Heart right ventricle (tissue), 16 donors: Measurements from ENCODE around the gene FRK. TPM values are rescaled to one million over a fixed set of nuclear protein-coding genes. Genes with fewer than 3 reads are reported as not detected.

ENCODE experiments used
- ATAC-seq, 8 donors: fragments of 200-7000 bp; cut with Tn5 transposase; one replicate each; pipeline ENCODE4 v1.9.1; 2020; ENCODE audit warnings: mild to moderate bottlenecking in 8 of 8, moderate library complexity in 8 of 8, moderate number of reproducible peaks in 1 of 8
- DNase-seq, 2 donors: peaks; one replicate each; pipeline ENCODE4 v3.0.0-alpha.2; 2020
- H3K27ac ChIP-seq, 10 donors: fragments of 200-600 bp; sonication (generic) in 2 of 10; one replicate each; pipeline versions ENCODE4 v1.5.0 to v1.8.0; 2020 to 2022; ENCODE audit warnings: mild to moderate bottlenecking in 3 of 10
- H3K27me3 ChIP-seq, 7 donors: fragments of 200-600 bp; one replicate each; pipeline ENCODE4 v1.8.0; 2021 to 2022; ENCODE audit warnings: mild to moderate bottlenecking in 2 of 7
- H3K36me3 ChIP-seq, 9 donors: fragments of 200-600 bp; sonication (generic) in 1 of 9; one replicate each; pipeline versions ENCODE4 v1.5.0 to v1.8.0; 2020 to 2022; ENCODE audit warnings: mild to moderate bottlenecking in 2 of 9
- H3K4me1 ChIP-seq, 9 donors: fragments of 200-600 bp; sonication (generic) in 1 of 9; one replicate each; pipeline versions ENCODE4 v1.5.0 to v1.8.0; 2020 to 2022; ENCODE audit warnings: mild to moderate bottlenecking in 4 of 9
- H3K4me3 ChIP-seq, 10 donors: fragments of 200-600 bp; sonication (generic) in 2 of 10; one replicate each; pipeline versions ENCODE4 v1.5.0 to v1.8.0; 2020 to 2022; ENCODE audit warnings: mild to moderate bottlenecking in 7 of 10, moderate library complexity in 2 of 10
- H3K9me3 ChIP-seq, 11 donors: fragments of 200-600 bp in 10 of 11; sonication (generic) in 2 of 11; one replicate each; pipeline versions ENCODE4 v1.5.0 to v1.8.0; 2013 to 2022; ENCODE audit warnings: mild to moderate bottlenecking in 2 of 11, control low read depth in 1 of 11, moderate library complexity in 1 of 11
- WGBS, 2 donors: extraction: QIAGEN DNeasy Blood & Tissue Kit; methylation state at CpG; one replicate each; pipeline ENCODE4 v1.1.7; 2013; ENCODE audit warnings: inconsistent platforms in 1 of 2; 5-methylcytosine and 5-hydroxymethylcytosine counted together
- intact Hi-C, 10 donors: fragments of 100-400 bp; cut with DNase I; formaldehyde crosslinking; loops; one replicate each; pipeline versions ENCODE4 v1.11.1 to v1.14.2; 2022
- polyA plus RNA-seq, 2 donors: library from polyadenylated mRNA; stranded (reverse); fragments of 200-250 nt; gene quantifications; one replicate each; pipeline ENCODE4 v1.2.3, GENCODE V29; 2013
- total RNA-seq, 10 donors: library from RNA; stranded (reverse); fragmentation: NEBNext Ultra II Directional in 3 of 10; extraction: Animal tissue kit (Norgen Biotek cat#: 25700) in 3 of 10; gene quantifications; one replicate each; pipeline versions ENCODE4 v1.2.1 to v1.2.4, GENCODE V29; 2021 to 2023
- TF ChIP-seq, protein P1 (sequence below), 9 donors: fragments of 200-600 bp; sonication (generic) in 2 of 9; IDR thresholded peaks; one replicate each; pipeline versions ENCODE4 v1.5.0 to v1.8.0; 2021 to 2022; ENCODE audit warnings: antibody characterized with exemption in 9 of 9, mild to moderate bottlenecking in 5 of 9, moderate library complexity in 1 of 9
- donor health status: Arrhythmogenic right ventricular cardiomyopathy.
- donor health status: ischemic (EF 13 %, LVEDD 7.1; RV severe dilation, severe dysfunction).
- donor health status: healthy with polysubstance abuse.
- donor health status: DM: no; HTN: yes; CAD: no.
- donor health status: DM: no; HTN: no; CAD: no.
- donor health status: ischemic (EF 25% LVEDD 6.9; RV normal size, moderate dysfunction).
- donor health status: ischemic (EF 25% LVEDD 5.7; RV mildly dilated, moderate dysfunction).
- donor health status: healthy.
- donor health status: DM: yes; HTN: yes; CAD: no.
- donor health status: Ischemic cardiomyopathy.
- donor health status: ischemic (EF 35%, LVEDD 5.7; RV mildly dilated, moderate dysfunction).
- donor health status: nonischemic (EF 11% LVEDD 7.7; RV severe dilation, severe dysfunction).
- donor health status: DM: yes; HTN: yes; CAD: no.
- donor health status: PGD.
- donor health status: ischemic (EF 29% LVEDD 5.4; RV normal size, mild dysfunction).
- donor health status: nonischemic (EF 23%, LVEDD 6.1; RV moderate dilation, normal function).

FRK gene
- total and polyA plus RNA-seq, 12 donors: 0.61 to 10.6 (median 6.6) TPM

DNA sequence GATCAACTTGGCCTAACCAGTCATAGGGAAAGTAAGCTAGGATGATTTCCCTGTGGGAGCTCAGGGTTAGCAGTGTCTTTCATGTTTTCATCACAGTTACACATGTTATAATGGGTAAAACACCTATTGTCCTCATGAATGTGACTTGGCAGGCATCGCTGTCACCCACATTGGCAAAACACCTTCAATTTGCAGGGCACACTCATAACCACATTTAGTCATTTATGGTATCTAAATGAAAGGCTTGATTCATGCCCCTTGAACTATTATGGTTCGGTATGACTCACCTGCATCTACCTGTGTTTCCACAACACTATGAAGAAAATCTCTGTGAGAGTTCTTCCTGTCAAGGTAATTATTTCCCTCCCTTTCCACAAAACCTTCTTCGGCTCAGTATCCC, 49.2 kb downstream of the FRK start:
- H3K36me3 ChIP-seq: no peaks in the 10 kb centered on the region
- no peaks in the 10 kb centered on the region for H3K9me3 ChIP-seq
- peaks cover 0 to 63% (median 32%) of the 10 kb centered on the region in 9 donors for H3K4me1 ChIP-seq
- TF ChIP-seq, protein P1, sequence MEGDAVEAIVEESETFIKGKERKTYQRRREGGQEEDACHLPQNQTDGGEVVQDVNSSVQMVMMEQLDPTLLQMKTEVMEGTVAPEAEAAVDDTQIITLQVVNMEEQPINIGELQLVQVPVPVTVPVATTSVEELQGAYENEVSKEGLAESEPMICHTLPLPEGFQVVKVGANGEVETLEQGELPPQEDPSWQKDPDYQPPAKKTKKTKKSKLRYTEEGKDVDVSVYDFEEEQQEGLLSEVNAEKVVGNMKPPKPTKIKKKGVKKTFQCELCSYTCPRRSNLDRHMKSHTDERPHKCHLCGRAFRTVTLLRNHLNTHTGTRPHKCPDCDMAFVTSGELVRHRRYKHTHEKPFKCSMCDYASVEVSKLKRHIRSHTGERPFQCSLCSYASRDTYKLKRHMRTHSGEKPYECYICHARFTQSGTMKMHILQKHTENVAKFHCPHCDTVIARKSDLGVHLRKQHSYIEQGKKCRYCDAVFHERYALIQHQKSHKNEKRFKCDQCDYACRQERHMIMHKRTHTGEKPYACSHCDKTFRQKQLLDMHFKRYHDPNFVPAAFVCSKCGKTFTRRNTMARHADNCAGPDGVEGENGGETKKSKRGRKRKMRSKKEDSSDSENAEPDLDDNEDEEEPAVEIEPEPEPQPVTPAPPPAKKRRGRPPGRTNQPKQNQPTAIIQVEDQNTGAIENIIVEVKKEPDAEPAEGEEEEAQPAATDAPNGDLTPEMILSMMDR (IDR thresholded peaks at IDR 0.05): no peak
- peak overlapping the region in 2 of 10 donors; percentile 22 to 26 for H3K27ac ChIP-seq
- no peaks in the 10 kb centered on the region for H3K27me3 ChIP-seq
- intact Hi-C loops: loop anchor here in 8 of 10 donors (2.0 to 10.0 kb wide), 5 partner anchors 85 to 193 kb away; partner anchors contain the start of gene NT5DC1 (in 1 of the 8)
- DNase-seq (no peak), ATAC-seq (no peak)
- 80 to 90% methylated on average over 3 of the region's 3 CpGs for WGBS, 2 donors
- H3K4me3 ChIP-seq: no peak overlapping the region

DNA sequence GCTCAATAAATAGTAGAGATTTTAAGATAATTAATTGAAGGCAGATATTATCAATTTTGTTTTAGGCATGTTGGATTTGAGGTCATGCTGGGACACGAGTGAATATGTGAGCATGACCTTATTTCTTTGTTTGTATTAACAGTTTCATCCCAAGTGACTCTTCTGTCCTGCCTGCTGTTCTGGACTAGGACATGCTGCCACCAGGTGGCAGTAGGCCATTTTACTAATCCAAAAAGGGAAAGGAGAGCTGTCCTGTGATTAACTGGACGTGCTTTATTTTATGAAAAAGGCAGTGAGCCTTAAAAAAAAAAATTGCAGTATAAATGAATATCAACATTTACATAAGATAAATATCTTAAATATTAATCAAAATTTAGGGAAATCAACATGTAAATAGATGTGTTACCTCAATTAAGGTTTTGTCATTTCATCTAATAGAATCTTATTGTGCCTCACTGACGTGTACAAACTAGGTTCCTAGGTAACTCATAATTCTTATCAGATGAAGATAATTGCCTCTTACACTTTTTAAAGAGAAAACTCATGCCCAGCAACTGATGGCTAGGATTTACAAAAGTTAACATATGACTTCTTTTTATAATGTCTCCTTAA, 49.8 kb downstream of the FRK start:
- 14 to 15% methylated on average over 3 of the region's 3 CpGs for WGBS, 2 donors
- DNase-seq: peak; percentile 54 to 71
- Histone ChIP-seq H3K36me3 (no peaks in the 10 kb centered on the region), H3K4me1 (peaks cover 0 to 57% (median 25%) of the 10 kb centered on the region in 9 donors), H3K27me3 (no peaks in the 10 kb centered on the region), H3K27ac (peak overlapping the region in 4 of 10 donors; percentile 6 to 82 (median 56)), H3K9me3 (no peaks in the 10 kb centered on the region), H3K4me3 (no peak overlapping the region)
- TF ChIP-seq, protein P1 (IDR thresholded peaks at IDR 0.05): peak; percentile 48 to 90 (median 85)
- intact Hi-C loops: loop anchor here in 8 of 10 donors (1.0 to 10.0 kb wide), 6 partner anchors 83 to 194 kb away; partner anchors contain the start of gene NT5DC1 (in 1 of the 8)
- peak; percentile 53 to 82 (median 76) for ATAC-seq

DNA sequence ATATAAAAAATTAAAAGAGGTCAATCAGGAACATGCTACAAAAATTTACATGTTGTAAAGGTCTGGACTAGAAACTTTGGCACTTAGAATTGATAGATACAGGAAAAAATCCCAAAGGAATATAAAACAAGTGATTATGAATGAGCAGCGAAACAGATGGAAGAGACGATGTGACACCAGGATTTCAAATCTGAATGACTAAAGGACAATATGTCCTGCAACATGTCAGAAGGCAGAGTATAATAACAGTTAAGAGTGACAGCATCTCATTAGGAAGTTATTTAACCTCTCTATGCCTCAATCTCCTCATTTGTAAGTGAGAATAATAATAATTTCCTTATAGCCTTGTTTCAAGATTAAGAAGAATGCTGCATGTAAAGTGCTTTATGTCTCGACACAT, 50.3 kb downstream of the FRK start:
- no peaks in the 10 kb centered on the region for H3K36me3 ChIP-seq
- 51 to 57% methylated on average over 3 of the region's 3 CpGs for WGBS, 2 donors
- no peaks in the 10 kb centered on the region for H3K27me3 ChIP-seq
- DNase-seq (no peak), ATAC-seq (peak in 1 of 8 donors; percentile 25)
- H3K27ac ChIP-seq: peak overlapping the region in 4 of 10 donors; percentile 6 to 82 (median 56)
- intact Hi-C loops: loop anchor here in 8 of 10 donors (1.0 to 10.0 kb wide), 6 partner anchors 84 to 194 kb away; partner anchors contain the start of gene NT5DC1 (in 1 of the 8)
- H3K4me1 ChIP-seq: peaks cover 0 to 57% (median 23%) of the 10 kb centered on the region in 9 donors
- no peak overlapping the region for H3K4me3 ChIP-seq
- H3K9me3 ChIP-seq: no peaks in the 10 kb centered on the region
- TF ChIP-seq, protein P1 (IDR thresholded peaks at IDR 0.05): no peak

DNA sequence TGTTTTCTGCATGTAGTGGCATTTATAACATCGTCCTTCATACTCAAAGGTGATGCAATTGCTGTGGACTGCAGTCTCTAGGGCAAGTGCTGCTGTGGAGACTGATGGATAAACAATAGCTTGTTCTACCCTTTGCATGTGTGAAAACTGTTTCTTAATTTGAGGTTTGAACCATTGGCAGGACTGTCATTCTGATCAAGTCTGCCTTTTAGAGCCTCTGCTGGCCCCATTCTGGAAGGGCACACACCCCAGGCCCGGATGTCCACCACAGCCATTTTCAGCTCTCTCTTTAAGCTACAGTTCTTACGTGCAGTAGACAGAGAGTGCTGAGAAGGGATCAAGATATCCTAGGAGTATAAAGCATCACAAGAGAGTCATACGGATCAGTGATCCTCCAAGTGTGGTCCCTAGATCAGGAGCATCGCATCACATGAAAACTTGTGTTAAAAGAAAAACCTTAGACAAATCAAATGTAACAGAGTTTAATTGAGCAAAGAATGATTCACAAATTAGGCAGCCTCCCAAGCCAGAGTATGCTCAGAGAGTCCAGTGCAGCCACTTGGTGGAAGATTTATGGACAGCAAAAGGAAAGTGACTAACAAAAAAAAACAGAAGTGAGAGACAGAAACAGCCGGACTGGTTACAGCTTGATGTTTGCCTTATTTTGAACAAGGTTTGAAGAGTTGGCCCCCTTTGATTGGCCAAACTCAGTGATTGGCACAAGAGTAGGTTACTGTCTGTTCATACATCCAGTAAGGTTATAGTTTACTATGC, 52.0 kb downstream of the FRK start:
- Histone ChIP-seq H3K4me3 (no peak overlapping the region), H3K36me3 (no peaks in the 10 kb centered on the region), H3K27me3 (no peaks in the 10 kb centered on the region), H3K4me1 (peaks cover 0 to 58% (median 23%) of the 10 kb centered on the region in 9 donors), H3K27ac (peak overlapping the region; percentile 48 to 89 (median 74)), H3K9me3 (no peaks in the 10 kb centered on the region)
- intact Hi-C loops: loop anchor here in 2 of 10 donors (2.0 kb wide), 1 partner anchor 92 kb away; the partner anchor contains the start of gene NT5DC1 (in 2 of the 2)
- 23 to 26% methylated on average over 6 of the region's 6 CpGs for WGBS, 2 donors
- peak; percentile 11 to 15 for DNase-seq
- ATAC-seq: peak; percentile 62 to 88 (median 80)
- TF ChIP-seq, protein P1 (IDR thresholded peaks at IDR 0.05): no peak
